Activated CD4-positive, alpha-beta memory T cell treated with anti-CD3 and anti-CD28 coated beads, Interleukin-2, amount 10 ng/mL, durations not matched to agents 7 days and 5 days (primary cell): ENCODE data around the gene SPOCK1. TPM values are rescaled to one million over a fixed set of nuclear protein-coding genes. Genes with fewer than 3 reads are reported as not detected.

Experiments used
- CTCF ChIA-PET: fragments of 350-600 bp; sonication (Branson Sonifier 250); formaldehyde crosslinking; loops from one replicate; lab custom pipeline; 2021; ENCODE audit warnings: antibody characterized with exemption, inconsistent platforms; lab: Charles Lee
- POLR2A ChIA-PET: fragments of 350-600 bp; sonication (Branson Sonifier 250); formaldehyde crosslinking; loops from one replicate; lab custom pipeline; 2021; ENCODE audit warnings: antibody characterized with exemption; lab: Charles Lee
- DNase-seq: peaks from one replicate; pipeline ENCODE4 v3.0.0-alpha.2; 2020
- H3K27ac Mint-ChIP-seq: one replicate; pipeline ENCODE4 v1.8.0; 2021; ENCODE audit warnings: mild to moderate bottlenecking, mixed read lengths
- H3K27me3 Mint-ChIP-seq: one replicate; pipeline ENCODE4 v1.8.0; 2021; ENCODE audit warnings: mixed read lengths
- H3K36me3 Mint-ChIP-seq: one replicate; pipeline ENCODE4 v1.8.0; 2021; ENCODE audit warnings: low read depth, mixed read lengths
- H3K4me1 Mint-ChIP-seq: one replicate; pipeline ENCODE4 v1.8.0; 2021; ENCODE audit warnings: mixed read lengths
- H3K4me3 Mint-ChIP-seq: one replicate; pipeline ENCODE4 v1.8.0; 2021; ENCODE audit warnings: mild to moderate bottlenecking, mixed read lengths
- H3K9me3 Mint-ChIP-seq: one replicate; pipeline ENCODE4 v1.8.0; 2021; ENCODE audit warnings: mixed read lengths
- total RNA-seq, 2 experiments: library from RNA; stranded (reverse); gene quantifications; one replicate each; pipeline ENCODE4 v1.2.3, GENCODE V29; 2021

SPOCK1 gene
- total RNA-seq, 2 experiments from 2014 or later = 0.73 to 0.86 TPM

GRCh38 chr5:137034213-137034612, 464.9 kb downstream of the SPOCK1 start:
- no peak for DNase-seq
- POLR2A ChIA-PET = no interaction called here
- H3K9me3 Mint-ChIP-seq = no peaks in the 10 kb centered on the region
- CTCF ChIA-PET = no interaction called here
- no peak overlapping the region for H3K27ac Mint-ChIP-seq
- no peaks in the 10 kb centered on the region for H3K4me1 Mint-ChIP-seq
- no peak overlapping the region for H3K4me3 Mint-ChIP-seq
- no peaks in the 10 kb centered on the region for H3K27me3 Mint-ChIP-seq
- no peaks in the 10 kb centered on the region for H3K36me3 Mint-ChIP-seq

- no peaks in the 10 kb centered on the region for H3K36me3 Mint-ChIP-seq
- H3K4me3 Mint-ChIP-seq = no peak overlapping the region
- H3K27me3 Mint-ChIP-seq = no peaks in the 10 kb centered on the region
- H3K4me1 Mint-ChIP-seq = no peaks in the 10 kb centered on the region
- no peak for DNase-seq
- no peak overlapping the region for H3K27ac Mint-ChIP-seq
- H3K9me3 Mint-ChIP-seq = no peaks in the 10 kb centered on the region
- CTCF ChIA-PET = no interaction called here
- POLR2A ChIA-PET = no interaction called here
These were observed 466.2 kb downstream of the SPOCK1 start for GRCh38 chr5:137032929-137033328.

GRCh38 chr5:137027758-137028157, 471.4 kb downstream of the SPOCK1 start:
- H3K4me3 Mint-ChIP-seq = no peak overlapping the region
- POLR2A ChIA-PET = no interaction called here

GRCh38 chr5:137026296-137026695, 472.8 kb downstream of the SPOCK1 start:
- ChIA-PET CTCF (no interaction called here), POLR2A (no interaction called here)
- H3K4me3 Mint-ChIP-seq = no peak overlapping the region
- H3K4me1 Mint-ChIP-seq = no peaks in the 10 kb centered on the region
- no peaks in the 10 kb centered on the region for H3K36me3 Mint-ChIP-seq
- H3K27ac Mint-ChIP-seq = no peak overlapping the region
- no peaks in the 10 kb centered on the region for H3K9me3 Mint-ChIP-seq
- DNase-seq = no peak
- H3K27me3 Mint-ChIP-seq = no peaks in the 10 kb centered on the region

More at GRCh38 chr5:137027758-137028157, 471.4 kb downstream of the SPOCK1 start:
- H3K27ac Mint-ChIP-seq = no peak overlapping the region
- no peak for DNase-seq
- no peaks in the 10 kb centered on the region for H3K4me1 Mint-ChIP-seq
- H3K27me3 Mint-ChIP-seq = no peaks in the 10 kb centered on the region
- CTCF ChIA-PET = no interaction called here
- no peaks in the 10 kb centered on the region for H3K36me3 Mint-ChIP-seq
- no peaks in the 10 kb centered on the region for H3K9me3 Mint-ChIP-seq

GRCh38 chr5:137024044-137024443, 475.1 kb downstream of the SPOCK1 start:
- no peaks in the 10 kb centered on the region for H3K9me3 Mint-ChIP-seq

GRCh38 chr5:137023371-137023770, 475.8 kb downstream of the SPOCK1 start:
- CTCF ChIA-PET = no interaction called here
- no peaks in the 10 kb centered on the region for H3K27me3 Mint-ChIP-seq

More at GRCh38 chr5:137024044-137024443, 475.1 kb downstream of the SPOCK1 start:
- no peaks in the 10 kb centered on the region for H3K27me3 Mint-ChIP-seq
- no peaks in the 10 kb centered on the region for H3K36me3 Mint-ChIP-seq
- H3K4me1 Mint-ChIP-seq = no peaks in the 10 kb centered on the region
- DNase-seq = no peak
- H3K27ac Mint-ChIP-seq = no peak overlapping the region
- ChIA-PET POLR2A (interaction anchor here (0.7 kb wide), 1 partner anchor 31 kb away, joined by 3 read pairs; no protein-coding TSS in a partner anchor), CTCF (no interaction called here)
- H3K4me3 Mint-ChIP-seq = no peak overlapping the region

GRCh38 chr5:137022725-137023124, 476.4 kb downstream of the SPOCK1 start:
- Mint-ChIP-seq H3K4me3 (no peak overlapping the region), H3K36me3 (no peaks in the 10 kb centered on the region), H3K27ac (no peak overlapping the region), H3K4me1 (no peaks in the 10 kb centered on the region), H3K27me3 (no peaks in the 10 kb centered on the region), H3K9me3 (no peaks in the 10 kb centered on the region)
- POLR2A ChIA-PET = no interaction called here
- CTCF ChIA-PET = no interaction called here
- no peak for DNase-seq

More at GRCh38 chr5:137023371-137023770, 475.8 kb downstream of the SPOCK1 start:
- no peak for DNase-seq
- POLR2A ChIA-PET = no interaction called here
- Mint-ChIP-seq H3K4me3 (no peak overlapping the region), H3K36me3 (no peaks in the 10 kb centered on the region), H3K4me1 (no peaks in the 10 kb centered on the region), H3K27ac (no peak overlapping the region), H3K9me3 (no peaks in the 10 kb centered on the region)

- POLR2A ChIA-PET = no interaction called here
- H3K27ac Mint-ChIP-seq = no peak overlapping the region
- no peaks in the 10 kb centered on the region for H3K4me1 Mint-ChIP-seq
- no peak for DNase-seq
- CTCF ChIA-PET = no interaction called here
- no peak overlapping the region for H3K4me3 Mint-ChIP-seq
- H3K36me3 Mint-ChIP-seq = no peaks in the 10 kb centered on the region
- H3K9me3 Mint-ChIP-seq = no peaks in the 10 kb centered on the region
- H3K27me3 Mint-ChIP-seq = no peaks in the 10 kb centered on the region
These were observed 477.1 kb downstream of the SPOCK1 start for GRCh38 chr5:137022043-137022442.

- Mint-ChIP-seq H3K27ac (no peak overlapping the region), H3K9me3 (no peaks in the 10 kb centered on the region), H3K36me3 (no peaks in the 10 kb centered on the region), H3K4me1 (no peaks in the 10 kb centered on the region), H3K4me3 (no peak overlapping the region), H3K27me3 (no peaks in the 10 kb centered on the region)
- no peak for DNase-seq
- ChIA-PET CTCF (no interaction called here), POLR2A (no interaction called here)
These were observed 479.9 kb downstream of the SPOCK1 start for GRCh38 chr5:137019229-137019628.

GRCh38 chr5:137016783-137017324, 482.3 kb downstream of the SPOCK1 start:
- Mint-ChIP-seq H3K36me3 (no peaks in the 10 kb centered on the region), H3K9me3 (no peaks in the 10 kb centered on the region), H3K27ac (no peak overlapping the region), H3K4me3 (no peak overlapping the region), H3K4me1 (no peaks in the 10 kb centered on the region), H3K27me3 (no peaks in the 10 kb centered on the region)
- DNase-seq = no peak
- POLR2A ChIA-PET = no interaction called here
- CTCF ChIA-PET = no interaction called here

GRCh38 chr5:137015540-137016116, 483.5 kb downstream of the SPOCK1 start:
- H3K4me1 Mint-ChIP-seq = no peaks in the 10 kb centered on the region
- H3K27ac Mint-ChIP-seq = no peak overlapping the region
- no peaks in the 10 kb centered on the region for H3K9me3 Mint-ChIP-seq
- ChIA-PET POLR2A (no interaction called here), CTCF (no interaction called here)
- H3K27me3 Mint-ChIP-seq = no peaks in the 10 kb centered on the region
- no peaks in the 10 kb centered on the region for H3K36me3 Mint-ChIP-seq
- H3K4me3 Mint-ChIP-seq = no peak overlapping the region
- DNase-seq = no peak

- Mint-ChIP-seq H3K27me3 (no peaks in the 10 kb centered on the region), H3K27ac (no peak overlapping the region), H3K4me1 (no peaks in the 10 kb centered on the region), H3K4me3 (no peak overlapping the region), H3K36me3 (no peaks in the 10 kb centered on the region), H3K9me3 (no peaks in the 10 kb centered on the region)
- no peak for DNase-seq
- CTCF ChIA-PET = interaction anchor here (0.7 kb wide), 1 partner anchor 1835 kb away, joined by 3 read pairs; no protein-coding TSS in a partner anchor
- POLR2A ChIA-PET = no interaction called here
These were observed 484.4 kb downstream of the SPOCK1 start for GRCh38 chr5:137014731-137015130.

- Mint-ChIP-seq H3K4me1 (no peaks in the 10 kb centered on the region), H3K36me3 (no peaks in the 10 kb centered on the region), H3K4me3 (no peak overlapping the region), H3K9me3 (no peaks in the 10 kb centered on the region), H3K27me3 (no peaks in the 10 kb centered on the region), H3K27ac (no peak overlapping the region)
- POLR2A ChIA-PET = no interaction called here
- no peak for DNase-seq
- CTCF ChIA-PET = no interaction called here
These were observed 488.9 kb downstream of the SPOCK1 start for GRCh38 chr5:137010226-137010625.

GRCh38 chr5:137004279-137004678, 494.8 kb downstream of the SPOCK1 start:
- DNase-seq = no peak
- Mint-ChIP-seq H3K27me3 (no peaks in the 10 kb centered on the region), H3K4me1 (no peaks in the 10 kb centered on the region), H3K4me3 (no peak overlapping the region), H3K9me3 (no peaks in the 10 kb centered on the region), H3K36me3 (no peaks in the 10 kb centered on the region), H3K27ac (no peak overlapping the region)
- ChIA-PET CTCF (no interaction called here), POLR2A (no interaction called here)
